Muscle of arm (tissue), 12 donors: Measurements from ENCODE around the gene ATP2A3. TPM values are rescaled to one million over a fixed set of nuclear protein-coding genes. Genes with fewer than 3 reads are reported as not detected.

Source experiments
- DNase-seq: peaks from one replicate; pipeline ENCODE4 v3.0.0-alpha.2; 2013
- polyA plus RNA-seq, 12 donors: library from polyadenylated mRNA; unstranded; fragments of 120-200 nt; gene quantifications; one replicate each; pipeline ENCODE4 v1.2.1, GENCODE V29; 2013; ENCODE audit not compliant: insufficient read length in 12 of 12

Gene ATP2A3
- polyA plus RNA-seq, 12 donors: 3.2 to 26.0 (median 4.0) TPM; not detected in 1

DNA sequence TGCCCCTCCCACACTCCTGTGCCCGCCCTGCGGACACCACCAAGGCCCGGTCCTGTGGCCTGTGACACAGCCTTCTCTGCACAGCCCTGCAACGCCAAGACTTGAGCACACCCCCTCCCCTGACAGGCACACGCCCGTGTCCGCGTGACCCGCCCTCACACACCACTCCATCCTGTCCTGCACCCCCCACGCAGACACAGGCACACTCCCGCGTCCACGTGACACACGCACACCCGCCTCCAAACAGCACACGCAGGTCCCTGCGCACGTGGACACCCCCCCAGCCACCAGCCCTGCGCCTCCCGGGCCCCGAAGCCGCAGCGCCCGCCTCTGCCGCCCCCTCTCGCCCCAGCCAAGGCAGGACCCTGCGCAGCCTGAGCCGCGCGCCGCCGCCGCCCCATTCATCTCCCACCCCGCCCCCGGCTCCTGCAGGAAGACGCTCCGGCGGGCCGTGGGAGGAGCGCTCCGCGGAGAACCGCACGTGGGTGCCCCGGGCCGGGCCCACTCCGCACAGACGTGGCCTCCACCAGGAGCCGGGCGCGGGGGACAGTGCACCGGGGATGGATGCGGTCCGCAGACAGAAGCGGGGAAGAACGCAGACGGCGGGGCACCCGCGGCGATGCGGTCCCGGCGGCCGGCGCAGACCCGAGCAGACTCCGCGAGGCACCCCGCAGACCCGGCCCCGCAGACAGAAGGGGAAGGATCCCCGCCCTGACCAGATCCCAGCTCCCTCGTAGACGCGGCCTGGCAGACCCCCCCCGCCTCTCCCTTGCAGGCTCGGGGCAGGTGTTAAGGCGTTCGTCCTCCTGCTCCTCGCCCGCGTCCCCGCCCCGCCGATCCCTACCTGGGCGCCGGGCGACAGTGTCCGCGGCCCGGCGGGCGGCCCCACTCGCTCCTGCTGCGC is 71.9 kb downstream of the ATP2A3 start:
- no peak for DNase-seq

GRCh38 chr17:3891626-3892094 is 72.6 kb downstream of the ATP2A3 start:
- DNase-seq: no peak

DNA sequence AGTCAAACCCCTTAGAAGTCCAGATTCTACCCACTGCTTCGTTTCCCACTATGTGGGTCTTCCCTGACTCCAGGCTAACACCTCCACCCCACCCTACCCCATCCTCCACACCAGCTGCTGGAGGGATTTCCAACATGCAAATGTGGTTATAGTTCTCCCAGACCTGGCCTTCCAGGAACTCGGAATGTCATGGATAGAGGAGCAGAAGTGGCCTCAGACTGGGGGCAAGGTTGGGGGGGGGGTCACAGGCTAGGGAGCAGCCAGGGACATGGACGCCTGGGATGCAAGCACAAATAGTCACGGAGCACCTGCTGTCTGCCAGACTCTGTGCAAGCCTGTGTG is 73.4 kb downstream of the ATP2A3 start:
- no peak for DNase-seq

GRCh38 chr17:3890082-3890877 is 74.0 kb downstream of the ATP2A3 start:
- DNase-seq: no peak

DNA sequence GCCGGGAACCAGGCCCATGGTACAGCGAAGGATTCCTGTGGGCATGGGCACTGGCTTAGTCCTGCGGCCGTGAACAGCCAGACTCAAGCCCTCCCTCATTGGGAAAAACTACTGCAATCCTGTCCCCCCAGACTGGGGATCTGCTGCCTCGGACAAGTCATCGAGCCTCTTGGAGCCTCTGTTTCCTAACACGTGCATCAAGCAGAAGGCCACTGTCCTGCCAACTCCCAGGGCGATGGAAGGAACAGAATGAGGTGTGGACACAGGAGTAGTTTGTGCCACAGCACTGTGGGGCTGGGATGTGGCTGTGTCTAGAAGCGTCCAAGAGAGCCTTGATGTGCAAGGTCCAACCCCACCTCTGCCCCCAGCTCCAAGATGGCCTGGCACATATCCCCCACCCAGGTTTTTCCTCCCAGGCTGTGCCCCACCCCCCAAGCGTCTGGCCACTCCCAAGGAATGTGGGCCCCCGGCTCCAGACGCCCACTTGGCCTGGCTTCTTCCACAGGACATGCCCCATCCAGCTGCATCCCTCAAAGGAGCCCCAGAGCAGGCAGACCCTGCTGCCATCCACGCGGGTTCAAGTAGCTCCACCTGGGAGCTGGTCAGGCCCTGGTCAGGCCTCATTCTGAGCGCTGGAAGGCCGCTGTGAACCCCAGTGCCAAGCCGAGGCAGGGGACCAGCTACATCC is 74.8 kb downstream of the ATP2A3 start:
- DNase-seq: no peak

GRCh38 chr17:3888343-3889171 is 75.7 kb downstream of the ATP2A3 start:
- DNase-seq: peak; percentile 91

DNA sequence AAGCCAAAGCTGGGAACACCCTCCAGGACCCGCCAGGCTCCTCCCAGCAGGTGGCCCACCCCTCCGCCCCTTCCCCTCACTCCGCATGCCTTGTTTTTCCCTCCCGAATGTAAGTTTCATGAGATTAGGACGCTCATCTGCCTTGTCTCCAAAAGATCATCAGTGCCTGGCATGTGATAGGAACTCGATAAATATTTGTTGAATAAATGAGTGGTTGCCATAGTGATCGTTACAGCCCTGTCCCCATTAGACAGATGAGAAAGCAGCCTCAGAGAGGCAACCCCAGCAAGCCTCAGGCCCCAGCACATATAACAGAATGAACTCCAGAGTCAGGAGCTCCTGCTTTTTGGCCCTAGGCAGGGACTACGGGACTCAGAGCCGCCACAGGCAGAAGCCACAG is 76.4 kb downstream of the ATP2A3 start:
- no peak for DNase-seq

- no peak for DNase-seq
Observed at GRCh38 chr17:3887394-3887793, 76.8 kb downstream of the ATP2A3 start.

DNA sequence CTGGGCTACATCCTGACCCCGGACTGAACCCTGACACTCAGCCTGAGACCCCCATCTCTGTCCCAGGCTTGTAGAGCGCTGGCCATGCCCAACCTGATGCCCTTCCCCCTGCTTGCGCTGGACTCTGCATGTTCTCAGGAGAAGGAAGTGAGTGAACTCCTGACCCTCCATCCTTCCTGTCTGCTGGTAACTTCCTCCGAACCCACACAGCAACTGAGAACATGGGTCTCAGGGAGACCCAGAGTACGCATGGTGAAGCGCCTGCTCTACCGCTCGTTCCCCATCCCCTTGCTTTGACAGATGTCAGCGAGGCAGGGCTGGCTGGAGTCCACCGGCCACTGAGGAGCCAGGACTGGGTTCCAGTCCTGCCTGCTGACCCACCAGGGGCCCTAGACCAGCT is 77.5 kb downstream of the ATP2A3 start:
- DNase-seq: no peak

DNA sequence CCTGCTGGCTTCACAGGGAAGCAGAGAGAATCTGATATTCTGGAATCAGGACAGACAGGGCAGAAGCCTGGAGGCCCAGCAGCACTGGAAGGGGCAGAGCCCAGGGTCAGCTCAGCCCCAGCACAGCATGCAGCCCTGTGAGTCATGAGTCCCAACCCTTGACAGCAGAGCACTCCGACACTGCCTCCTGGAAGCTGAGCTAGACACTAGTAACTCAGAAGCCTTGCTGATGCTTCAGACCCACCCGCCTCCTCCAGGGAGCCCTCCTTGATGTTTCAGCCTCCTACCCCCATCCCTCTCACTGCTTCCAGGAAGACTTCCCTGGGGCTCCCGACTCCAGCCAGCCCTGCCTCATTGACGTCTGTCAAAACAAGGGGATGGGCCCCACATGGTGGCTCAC is 78.3 kb downstream of the ATP2A3 start:
- DNase-seq: no peak

DNA sequence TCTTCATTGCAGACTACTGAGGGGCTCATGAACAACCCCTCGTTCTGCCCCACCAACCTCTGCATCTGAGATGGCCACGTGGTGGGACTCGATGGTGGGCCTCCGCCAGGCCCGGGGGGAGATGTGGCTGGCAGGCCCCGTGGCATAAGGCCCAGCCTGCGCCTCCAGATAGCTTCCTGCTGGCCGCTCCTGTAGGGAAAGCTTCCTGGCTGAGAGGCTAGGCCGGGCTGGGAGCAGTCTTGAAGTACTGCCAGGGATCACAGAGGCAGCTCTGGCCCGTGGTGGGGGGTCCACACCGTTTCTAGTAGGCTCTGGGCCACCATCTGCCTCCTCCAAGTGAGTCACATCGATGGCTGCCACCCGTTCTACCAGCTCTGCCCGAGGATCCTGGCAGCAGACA is 79.0 kb downstream of the ATP2A3 start:
- no peak for DNase-seq

- no peak for DNase-seq
Observed at GRCh38 chr17:3884188-3884587, 80.0 kb downstream of the ATP2A3 start.

DNA sequence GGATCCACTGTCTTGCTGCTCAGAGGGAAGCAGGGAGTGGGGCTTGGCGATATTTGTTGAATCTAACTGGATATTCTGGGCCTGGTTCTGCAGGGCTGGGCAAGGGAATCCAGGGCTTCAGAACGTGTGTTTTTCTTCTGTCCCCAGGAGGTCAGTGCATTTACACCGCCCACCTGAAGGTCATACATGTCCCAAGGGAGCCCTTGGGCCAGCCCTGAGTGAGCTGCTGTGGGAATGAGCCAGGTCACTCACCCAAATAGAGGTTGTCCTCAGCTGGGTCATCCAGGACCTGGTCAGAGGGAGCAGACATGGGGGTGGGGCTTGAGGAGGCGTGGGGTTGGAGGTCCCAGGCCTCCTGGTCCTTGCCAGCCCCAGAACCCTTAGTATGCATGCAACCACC is 82.0 kb downstream of the ATP2A3 start:
- no peak for DNase-seq

GRCh38 chr17:3880983-3881382 is 83.3 kb downstream of the ATP2A3 start:
- DNase-seq: no peak

GRCh38 chr17:3879591-3880417 is 84.4 kb downstream of the ATP2A3 start:
- DNase-seq: no peak

- no peak for DNase-seq
Observed at GRCh38 chr17:3879186-3879585, 85.1 kb downstream of the ATP2A3 start.

DNA sequence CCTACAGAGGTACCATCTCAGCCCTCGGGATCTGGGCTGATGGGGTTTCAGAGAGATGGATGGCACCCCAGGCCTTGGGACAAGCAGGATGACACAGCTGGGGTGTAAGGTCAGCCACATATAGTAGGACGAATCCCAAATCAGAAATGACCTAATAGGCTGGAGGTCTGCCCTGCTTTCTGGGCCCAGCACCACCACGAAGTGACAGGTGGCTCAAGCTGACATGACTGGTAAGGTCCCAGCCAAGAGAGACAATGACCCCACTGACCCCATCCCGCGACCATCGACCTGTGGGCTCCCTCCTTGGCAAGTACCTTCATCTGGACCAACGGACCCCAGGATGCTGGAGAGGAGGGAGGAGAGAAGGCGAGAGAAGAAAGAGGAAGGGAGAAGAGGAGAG is 87.0 kb downstream of the ATP2A3 start:
- no peak for DNase-seq

GRCh38 chr17:3875317-3875716 is 88.9 kb downstream of the ATP2A3 start:
- no peak for DNase-seq
